Femur (tissue), 1 donor: ENCODE results near the gene S100A16.

Source experiments
- DNase-seq: peaks from one replicate; pipeline ENCODE4 v3.0.0-alpha.2; 2017

Gene S100A16

DNA sequence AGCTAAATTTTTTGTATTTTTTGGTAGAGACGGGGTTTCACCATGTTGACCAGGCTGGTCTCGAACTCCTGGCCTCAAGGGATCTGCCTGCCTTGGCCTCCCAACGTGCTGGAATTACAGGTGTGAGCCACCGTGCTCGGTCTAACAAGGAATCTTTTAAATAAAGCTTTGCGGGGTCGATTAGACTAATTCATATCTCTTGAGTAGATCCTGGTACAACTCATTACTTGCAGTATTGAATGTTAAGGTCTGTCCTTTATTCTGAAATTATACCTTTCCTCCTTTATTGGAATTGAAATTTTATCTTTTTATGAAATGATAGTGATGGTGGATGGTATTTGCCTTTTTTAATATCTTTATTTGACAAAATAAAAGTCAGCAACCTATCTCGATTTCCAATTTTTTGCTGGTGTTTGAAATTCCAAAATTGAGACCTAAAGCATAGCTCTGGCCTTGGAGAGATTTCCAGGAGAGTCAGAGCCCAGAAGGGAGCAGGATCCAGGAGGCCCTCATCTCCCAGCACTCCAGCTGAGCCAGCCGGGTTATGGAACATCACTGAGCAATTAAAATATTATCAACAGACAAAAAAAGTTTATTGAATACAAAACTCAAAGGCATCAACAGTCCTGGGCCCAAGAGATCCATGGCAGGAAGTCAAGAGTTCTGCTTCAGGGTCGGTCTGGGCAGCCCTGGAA lies 52.0 kb downstream of the S100A16 start:
- no peak for DNase-seq

DNA sequence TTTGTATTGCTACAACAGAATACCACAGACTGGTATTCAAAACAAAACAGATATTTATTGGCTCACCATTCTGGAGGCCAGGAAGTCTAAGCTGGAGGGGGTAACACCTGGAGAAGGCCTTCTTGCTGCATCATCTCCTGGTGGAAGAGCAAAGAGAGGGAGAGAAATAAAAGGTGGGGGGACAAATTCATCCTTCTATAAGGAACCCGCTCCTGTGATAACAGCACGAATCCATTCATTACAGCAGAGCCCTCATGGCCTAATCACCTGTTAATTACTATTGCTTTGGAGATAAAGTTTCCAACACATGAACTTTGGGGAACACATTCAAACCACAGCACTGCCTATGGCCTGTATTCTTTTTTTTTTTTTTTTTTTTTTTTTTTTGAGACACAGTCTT lies 52.7 kb downstream of the S100A16 start:
- no peak for DNase-seq

DNA sequence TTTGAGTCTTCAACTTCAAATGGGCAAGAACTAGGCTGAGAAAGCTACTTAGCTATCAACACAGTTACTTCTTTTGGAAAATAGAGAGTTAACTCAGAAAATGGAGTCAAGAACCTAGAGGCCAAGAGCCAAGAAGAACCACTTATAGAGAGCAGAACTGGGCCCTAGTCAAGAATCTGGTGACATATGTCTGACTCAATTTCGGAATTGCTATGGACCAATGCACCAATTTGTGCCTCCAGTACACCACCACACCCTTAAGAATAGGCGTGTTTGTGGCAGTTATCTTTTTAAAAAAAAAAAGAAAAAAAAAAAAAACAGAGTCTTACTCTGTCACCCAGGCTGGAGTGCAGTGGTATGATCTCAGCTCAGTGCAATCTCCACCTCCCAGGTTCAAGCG lies 55.1 kb downstream of the S100A16 start:
- no peak for DNase-seq
